Astrocyte (in vitro differentiated cells and primary cell): Measurements from ENCODE around the gene PSD4. TPM values are rescaled to one million over a fixed set of nuclear protein-coding genes. Genes with fewer than 3 reads are reported as not detected.

Experiments
- DNase-seq: peaks from one replicate; pipeline ENCODE4 v3.0.0-alpha.2; 2010; ENCODE audit warnings: low read depth
- FAIRE-seq: peaks from 2 replicates; lab custom pipeline; 2011; peaks lifted over from hg19 to GRCh38; lab: Jason Lieb, UNC
- H2AFZ ChIP-seq: 2 replicates; pipeline ENCODE4 v1.6.0; 2012; ENCODE audit warnings: low read depth, low read length, inconsistent platforms
- H3K27ac ChIP-seq: 2 replicates; pipeline ENCODE4 v1.5.1; 2011; ENCODE audit warnings: low read depth, low read length, inconsistent platforms
- H3K27me3 ChIP-seq: 2 replicates; pipeline ENCODE4 v1.6.0; 2011; ENCODE audit warnings: low read length, inconsistent platforms; ENCODE audit not compliant: insufficient read depth
- H3K36me3 ChIP-seq: 2 replicates; pipeline ENCODE4 v1.5.1; 2011; ENCODE audit warnings: low read length, inconsistent platforms; ENCODE audit not compliant: insufficient read depth
- H3K4me1 ChIP-seq: 2 replicates; pipeline ENCODE4 v1.5.1; 2011; ENCODE audit warnings: low read length, inconsistent platforms; ENCODE audit not compliant: insufficient read depth
- H3K4me2 ChIP-seq: 2 replicates; pipeline ENCODE4 v1.6.0; 2012; ENCODE audit warnings: low read length, inconsistent platforms
- H3K4me3 ChIP-seq: 2 replicates; pipeline ENCODE4 v1.5.1; 2011; ENCODE audit warnings: low read depth, mild to moderate bottlenecking, low read length, inconsistent platforms; ENCODE audit not compliant: insufficient read depth
- H3K79me2 ChIP-seq: 2 replicates; pipeline ENCODE4 v1.6.0; 2012; ENCODE audit warnings: mild to moderate bottlenecking, low read length, inconsistent platforms; ENCODE audit not compliant: insufficient read depth
- H3K9ac ChIP-seq: 2 replicates; pipeline ENCODE4 v1.6.0; 2012; ENCODE audit warnings: mild to moderate bottlenecking, low read length, inconsistent platforms
- H3K9me3 ChIP-seq: 2 replicates; pipeline ENCODE4 v1.5.1; 2012; ENCODE audit warnings: low read depth, mild to moderate bottlenecking, low read length, inconsistent platforms; ENCODE audit not compliant: insufficient read depth
- H4K20me1 ChIP-seq: 2 replicates; pipeline ENCODE4 v1.6.0; 2012; ENCODE audit warnings: low read length, inconsistent platforms; ENCODE audit not compliant: insufficient read depth
- H3K27ac Mint-ChIP-seq: one replicate; pipeline ENCODE4 v1.8.0; 2021; ENCODE audit warnings: mild to moderate bottlenecking, mixed read lengths; ENCODE audit not compliant: unreplicated experiment
- H3K27me3 Mint-ChIP-seq: one replicate; pipeline ENCODE4 v1.8.0; 2021; ENCODE audit warnings: low read depth, mixed read lengths; ENCODE audit not compliant: unreplicated experiment
- H3K36me3 Mint-ChIP-seq: one replicate; pipeline ENCODE4 v1.8.0; 2021; ENCODE audit warnings: low read depth, mixed read lengths; ENCODE audit not compliant: unreplicated experiment
- H3K4me1 Mint-ChIP-seq: one replicate; pipeline ENCODE4 v1.8.0; 2021; ENCODE audit warnings: low read depth, mixed read lengths; ENCODE audit not compliant: unreplicated experiment
- H3K4me3 Mint-ChIP-seq: one replicate; pipeline ENCODE4 v1.8.0; 2021; ENCODE audit warnings: mild to moderate bottlenecking, moderate library complexity, mixed read lengths; ENCODE audit not compliant: unreplicated experiment
- H3K9me3 Mint-ChIP-seq: one replicate; pipeline ENCODE4 v1.8.0; 2021; ENCODE audit warnings: mild to moderate bottlenecking, mixed read lengths; ENCODE audit not compliant: unreplicated experiment
- CTCF ChIP-seq: IDR thresholded peaks from 2 replicates; pipeline ENCODE4 v1.5.1; 2011; ENCODE audit warnings: low read depth, mild to moderate bottlenecking, inconsistent platforms, low read length, moderate library complexity; ENCODE audit not compliant: insufficient read depth
- EZH2 ChIP-seq: IDR thresholded peaks from 2 replicates; pipeline ENCODE4 v1.6.1; 2012; ENCODE audit warnings: mild to moderate bottlenecking, low read length, inconsistent platforms; ENCODE audit not compliant: insufficient read depth
- total RNA-seq: library from RNA; stranded (reverse); gene quantifications from 2 replicates; pipeline ENCODE4 v1.2.1, GENCODE V29; 2021

Gene PSD4
- total RNA-seq, 1 donor from 2014 or later, result 4.0 TPM

DNA sequence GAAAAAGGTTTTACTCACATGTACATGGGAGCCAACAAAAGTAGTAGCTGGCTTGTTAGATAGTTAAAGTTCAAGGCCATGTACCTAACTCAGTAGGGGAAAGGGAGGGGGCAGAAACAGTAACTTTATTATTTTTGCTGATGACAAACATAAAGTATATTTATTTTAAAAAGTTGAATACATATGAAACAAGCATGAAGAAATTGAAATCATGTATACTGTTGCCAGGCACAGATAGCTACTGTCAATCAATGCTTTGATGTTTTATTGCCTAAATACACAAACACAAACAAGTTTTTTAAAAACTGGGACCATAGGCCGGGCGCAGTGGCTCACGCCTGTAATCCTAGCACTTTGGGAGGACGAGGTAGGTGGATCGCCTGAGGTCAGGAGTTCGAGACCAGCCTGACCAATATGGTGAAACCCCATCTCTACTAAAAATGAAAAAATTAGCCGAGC, 7.6 kb upstream of the PSD4 start:
- no peaks in the 10 kb centered on the region for H3K36me3 Mint-ChIP-seq
- H4K20me1 ChIP-seq, result peaks cover 4% of the 10 kb centered on the region
- H3K36me3 ChIP-seq, result no peaks in the 10 kb centered on the region
- H3K9me3 ChIP-seq, result no peaks in the 10 kb centered on the region
- no peak overlapping the region for H3K27ac Mint-ChIP-seq
- no peaks in the 10 kb centered on the region for H3K4me1 ChIP-seq
- H3K4me1 Mint-ChIP-seq, result no peaks in the 10 kb centered on the region
- no peak for TF ChIP-seq CTCF
- no peak for TF ChIP-seq EZH2
- no peak overlapping the region for H3K27ac ChIP-seq
- no peaks in the 10 kb centered on the region for H3K79me2 ChIP-seq
- H3K9me3 Mint-ChIP-seq, result no peaks in the 10 kb centered on the region
- H3K4me2 ChIP-seq, result no peak overlapping the region
- no peaks in the 10 kb centered on the region for H3K27me3 ChIP-seq
- FAIRE-seq (no peak), DNase-seq (no peak)
- H3K4me3 Mint-ChIP-seq, result no peak overlapping the region
- no peak overlapping the region for H2AFZ ChIP-seq
- peaks cover 3% of the 10 kb centered on the region for H3K27me3 Mint-ChIP-seq
- H3K4me3 ChIP-seq, result no peak overlapping the region
- H3K9ac ChIP-seq, result no peak overlapping the region

DNA sequence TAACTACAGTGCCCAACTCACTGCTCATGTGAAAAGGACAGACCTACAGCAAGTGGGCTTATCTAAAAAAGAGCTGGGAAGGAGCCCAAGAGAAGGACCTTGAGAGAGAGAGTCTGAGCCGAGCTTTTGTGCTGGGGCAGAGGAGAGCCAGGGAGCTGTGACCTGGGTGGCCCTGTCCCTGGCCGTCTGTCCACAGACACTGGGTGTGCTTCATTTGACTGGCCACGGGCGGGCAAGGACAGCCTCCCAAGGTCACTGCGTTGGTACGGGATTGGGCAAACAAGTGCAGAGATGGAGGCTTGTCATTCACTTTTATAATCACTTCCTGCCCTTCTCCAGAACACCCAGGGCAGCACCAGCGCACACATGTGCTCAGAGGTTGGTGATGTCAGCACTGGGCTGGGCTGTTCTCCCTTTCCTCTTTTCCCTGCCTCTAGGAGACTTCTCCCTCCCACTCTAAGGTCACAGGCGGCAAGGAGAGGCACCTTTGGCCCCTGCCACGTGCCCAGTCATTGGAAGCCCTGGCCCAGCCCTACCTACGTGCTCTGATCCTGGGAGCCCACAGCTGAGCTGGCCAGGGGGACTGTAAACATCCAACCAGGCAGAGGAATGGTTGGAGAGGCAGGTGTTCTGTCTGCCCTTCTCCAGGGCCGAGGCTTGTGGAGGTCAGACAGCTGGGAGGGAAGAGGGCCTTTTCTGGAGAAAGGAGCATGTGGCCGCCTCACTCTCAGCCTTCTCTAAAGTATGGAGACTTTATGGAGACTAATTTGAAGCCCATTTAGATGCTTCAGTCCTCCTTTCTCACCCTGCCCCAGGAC, 6.4 kb upstream of the PSD4 start:
- no peaks in the 10 kb centered on the region for H3K9me3 Mint-ChIP-seq
- Histone ChIP-seq H3K36me3 (no peaks in the 10 kb centered on the region), H3K4me3 (no peak overlapping the region), H3K9ac (no peak overlapping the region), H3K4me2 (no peak overlapping the region), H3K9me3 (no peaks in the 10 kb centered on the region), H3K27ac (no peak overlapping the region), H2AFZ (no peak overlapping the region), H3K79me2 (no peaks in the 10 kb centered on the region), H3K27me3 (no peaks in the 10 kb centered on the region), H3K4me1 (no peaks in the 10 kb centered on the region), H4K20me1 (peaks cover 4% of the 10 kb centered on the region)
- H3K36me3 Mint-ChIP-seq, result no peaks in the 10 kb centered on the region
- no peak overlapping the region for H3K27ac Mint-ChIP-seq
- no peaks in the 10 kb centered on the region for H3K4me1 Mint-ChIP-seq
- TF ChIP-seq EZH2 (no peak), CTCF (no peak)
- H3K27me3 Mint-ChIP-seq, result peaks cover 3% of the 10 kb centered on the region
- no peak overlapping the region for H3K4me3 Mint-ChIP-seq
- no peak for DNase-seq
- FAIRE-seq, result no peak

GRCh38 chr2:113167962-113168340, 5.8 kb upstream of the PSD4 start:
- DNase-seq, result no peak
- TF ChIP-seq CTCF (no peak), EZH2 (no peak)

More at GRCh38 chr2:113167962-113168340, 5.8 kb upstream of the PSD4 start:
- Histone ChIP-seq H3K27ac (no peak overlapping the region), H2AFZ (no peak overlapping the region), H3K9ac (no peak overlapping the region), H3K9me3 (no peaks in the 10 kb centered on the region), H3K36me3 (no peaks in the 10 kb centered on the region), H3K79me2 (no peaks in the 10 kb centered on the region), H3K27me3 (no peaks in the 10 kb centered on the region), H3K4me1 (no peaks in the 10 kb centered on the region), H3K4me3 (no peak overlapping the region), H3K4me2 (no peak overlapping the region), H4K20me1 (peaks cover 4% of the 10 kb centered on the region)
- Mint-ChIP-seq H3K9me3 (no peaks in the 10 kb centered on the region), H3K36me3 (no peaks in the 10 kb centered on the region), H3K4me3 (no peak overlapping the region), H3K27ac (no peak overlapping the region), H3K4me1 (no peaks in the 10 kb centered on the region), H3K27me3 (peaks cover 6% of the 10 kb centered on the region)
- FAIRE-seq, result no peak
